HepG2 (cell line): ENCODE results near the gene HINT1. TPM values are rescaled to one million over a fixed set of nuclear protein-coding genes. Genes with fewer than 3 reads are reported as not detected.

ENCODE experiments used
- KDM1A ChIP-seq: IDR thresholded peaks from 2 replicates; pipeline ENCODE4 v1.6.1; 2016; ENCODE audit warnings: missing compliant biosample characterization
- NONO ChIP-seq, 2 experiments: fragments of 450-650 bp in 1 of 2; sonication (generic) in 1 of 2; formaldehyde crosslinking in 1 of 2; IDR thresholded peaks in 1 of 2; conservative IDR thresholded peaks in 1 of 2; 2 replicates each; pipeline versions ENCODE4 v1.6.1 to v1.8.0; 2017 to 2022; ENCODE audit warnings: mild to moderate bottlenecking in 1 of 2, missing genetic modification reagents in 1 of 2, moderate library complexity in 1 of 2
- ZMYM3 ChIP-seq: sonication (generic); formaldehyde crosslinking; IDR thresholded peaks from 2 replicates; pipeline ENCODE4 v1.5.1; 2020; ENCODE audit warnings: mild to moderate bottlenecking, missing genetic modification reagents
- ZNF253 ChIP-seq: sonication (generic); formaldehyde crosslinking; IDR thresholded peaks from 2 replicates; pipeline ENCODE4 v1.8.0; 2022; ENCODE audit warnings: mild to moderate bottlenecking, missing genetic modification reagents, borderline replicate concordance
- ZNF34 ChIP-seq: sonication (generic); formaldehyde crosslinking; IDR thresholded peaks from 2 replicates; pipeline ENCODE4 v1.4.0; 2020; ENCODE audit warnings: mild to moderate bottlenecking, missing genetic modification reagents, borderline replicate concordance
- ZNF605 ChIP-seq: sonication (generic); formaldehyde crosslinking; IDR thresholded peaks from 2 replicates; pipeline ENCODE4 v1.8.0; 2022; ENCODE audit warnings: mild to moderate bottlenecking, missing genetic modification reagents
- ZNF749 ChIP-seq: sonication (generic); formaldehyde crosslinking; IDR thresholded peaks from 2 replicates; pipeline ENCODE4 v1.8.0; 2022; ENCODE audit warnings: mild to moderate bottlenecking, missing genetic modification reagents, moderate library complexity, borderline replicate concordance
- polyA plus RNA-seq, 8 experiments: library from polyadenylated mRNA; depleted of rRNA in 3 of 8; stranded (reverse) in 7 of 8; unstranded in 1 of 8; fragments of >200 nt; fragmentation: Illumina TruSeq in 4 of 8; extraction: Trizol in 4 of 8; gene quantifications; 2 replicates each; pipeline versions ENCODE4 v1.2.1 to v1.2.3, GENCODE V29; 2011 to 2016; ENCODE audit warnings: low read depth in 4 of 8, missing spikeins in 1 of 8, mixed read lengths in 1 of 8; ENCODE audit not compliant: insufficient read depth in 1 of 8
- total RNA-seq, 5 experiments: library from RNA; depleted of rRNA; stranded (reverse); fragments of >200 nt; fragmentation: Illumina TruSeq; extraction: Trizol; gene quantifications; 2 replicates each; pipeline ENCODE4 v1.2.3, GENCODE V29; 2016; ENCODE audit warnings: low read depth in 1 of 5
- TF ChIP-seq, protein P1 (sequence below): IDR thresholded peaks from 2 replicates; pipeline ENCODE4 v1.6.1; 2016; ENCODE audit warnings: low read depth, missing genetic modification reagents, missing compliant biosample characterization
- TF ChIP-seq, protein P2 (sequence below): sonication (generic); formaldehyde crosslinking; IDR thresholded peaks from 2 replicates; pipeline ENCODE4 v1.9.0; 2021; ENCODE audit warnings: missing genetic modification reagents, mild to moderate bottlenecking, borderline replicate concordance
- TF ChIP-seq, protein P3 (sequence below): sonication (generic); formaldehyde crosslinking; IDR thresholded peaks from 2 replicates; pipeline ENCODE4 v1.4.0; 2020; ENCODE audit warnings: low read depth, mild to moderate bottlenecking, missing genetic modification reagents
- TF ChIP-seq, protein P4 (sequence below): sonication (generic); formaldehyde crosslinking; IDR thresholded peaks from 2 replicates; pipeline ENCODE4 v1.8.1; 2023; ENCODE audit warnings: mild to moderate bottlenecking, missing genetic modification reagents

HINT1 gene
- total and polyA plus RNA-seq, 2 of the 13 experiments (the other 11 are each of a cell fraction or from before 2014, with no cell fraction given) = 428 to 997 TPM

DNA sequence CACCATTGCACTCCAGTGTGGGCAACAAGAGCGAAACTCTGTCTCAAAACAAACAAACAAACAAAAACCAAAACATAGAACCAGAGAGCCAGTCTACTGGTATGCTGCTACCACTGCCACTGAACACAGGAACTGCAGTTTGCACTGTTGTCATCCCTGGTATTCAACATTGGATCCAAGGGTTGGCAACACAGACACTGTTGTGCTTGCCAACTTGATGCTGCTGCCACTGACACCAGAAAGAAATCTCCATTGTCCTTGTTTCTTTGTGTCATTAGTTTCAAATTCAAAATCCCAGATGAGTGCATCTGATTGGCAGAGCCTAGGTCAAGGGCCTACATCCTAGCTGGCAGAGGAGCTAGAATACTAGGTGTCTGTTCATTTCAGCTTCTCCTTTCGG lies 16.2 kb downstream of the HINT1 start (continued):
- TF ChIP-seq, protein P1, sequence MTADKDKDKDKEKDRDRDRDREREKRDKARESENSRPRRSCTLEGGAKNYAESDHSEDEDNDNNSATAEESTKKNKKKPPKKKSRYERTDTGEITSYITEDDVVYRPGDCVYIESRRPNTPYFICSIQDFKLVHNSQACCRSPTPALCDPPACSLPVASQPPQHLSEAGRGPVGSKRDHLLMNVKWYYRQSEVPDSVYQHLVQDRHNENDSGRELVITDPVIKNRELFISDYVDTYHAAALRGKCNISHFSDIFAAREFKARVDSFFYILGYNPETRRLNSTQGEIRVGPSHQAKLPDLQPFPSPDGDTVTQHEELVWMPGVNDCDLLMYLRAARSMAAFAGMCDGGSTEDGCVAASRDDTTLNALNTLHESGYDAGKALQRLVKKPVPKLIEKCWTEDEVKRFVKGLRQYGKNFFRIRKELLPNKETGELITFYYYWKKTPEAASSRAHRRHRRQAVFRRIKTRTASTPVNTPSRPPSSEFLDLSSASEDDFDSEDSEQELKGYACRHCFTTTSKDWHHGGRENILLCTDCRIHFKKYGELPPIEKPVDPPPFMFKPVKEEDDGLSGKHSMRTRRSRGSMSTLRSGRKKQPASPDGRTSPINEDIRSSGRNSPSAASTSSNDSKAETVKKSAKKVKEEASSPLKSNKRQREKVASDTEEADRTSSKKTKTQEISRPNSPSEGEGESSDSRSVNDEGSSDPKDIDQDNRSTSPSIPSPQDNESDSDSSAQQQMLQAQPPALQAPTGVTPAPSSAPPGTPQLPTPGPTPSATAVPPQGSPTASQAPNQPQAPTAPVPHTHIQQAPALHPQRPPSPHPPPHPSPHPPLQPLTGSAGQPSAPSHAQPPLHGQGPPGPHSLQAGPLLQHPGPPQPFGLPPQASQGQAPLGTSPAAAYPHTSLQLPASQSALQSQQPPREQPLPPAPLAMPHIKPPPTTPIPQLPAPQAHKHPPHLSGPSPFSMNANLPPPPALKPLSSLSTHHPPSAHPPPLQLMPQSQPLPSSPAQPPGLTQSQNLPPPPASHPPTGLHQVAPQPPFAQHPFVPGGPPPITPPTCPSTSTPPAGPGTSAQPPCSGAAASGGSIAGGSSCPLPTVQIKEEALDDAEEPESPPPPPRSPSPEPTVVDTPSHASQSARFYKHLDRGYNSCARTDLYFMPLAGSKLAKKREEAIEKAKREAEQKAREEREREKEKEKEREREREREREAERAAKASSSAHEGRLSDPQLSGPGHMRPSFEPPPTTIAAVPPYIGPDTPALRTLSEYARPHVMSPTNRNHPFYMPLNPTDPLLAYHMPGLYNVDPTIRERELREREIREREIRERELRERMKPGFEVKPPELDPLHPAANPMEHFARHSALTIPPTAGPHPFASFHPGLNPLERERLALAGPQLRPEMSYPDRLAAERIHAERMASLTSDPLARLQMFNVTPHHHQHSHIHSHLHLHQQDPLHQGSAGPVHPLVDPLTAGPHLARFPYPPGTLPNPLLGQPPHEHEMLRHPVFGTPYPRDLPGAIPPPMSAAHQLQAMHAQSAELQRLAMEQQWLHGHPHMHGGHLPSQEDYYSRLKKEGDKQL (CRISPR knock-in tag) = no peak
- TF ChIP-seq ZNF34 (CRISPR knock-in tag) (no peak), ZNF749 (no peak), NONO (IDR thresholded peaks at IDR 0.05) (no peak), NONO (CRISPR knock-in tag; conservative IDR thresholded peaks at IDR 0.05) (no peak), ZNF605 (CRISPR knock-in tag) (no peak), KDM1A (CRISPR knock-in tag) (no peak), ZNF253 (CRISPR knock-in tag) (no peak), ZMYM3 (CRISPR knock-in tag) (no peak)
- TF ChIP-seq, protein P2, sequence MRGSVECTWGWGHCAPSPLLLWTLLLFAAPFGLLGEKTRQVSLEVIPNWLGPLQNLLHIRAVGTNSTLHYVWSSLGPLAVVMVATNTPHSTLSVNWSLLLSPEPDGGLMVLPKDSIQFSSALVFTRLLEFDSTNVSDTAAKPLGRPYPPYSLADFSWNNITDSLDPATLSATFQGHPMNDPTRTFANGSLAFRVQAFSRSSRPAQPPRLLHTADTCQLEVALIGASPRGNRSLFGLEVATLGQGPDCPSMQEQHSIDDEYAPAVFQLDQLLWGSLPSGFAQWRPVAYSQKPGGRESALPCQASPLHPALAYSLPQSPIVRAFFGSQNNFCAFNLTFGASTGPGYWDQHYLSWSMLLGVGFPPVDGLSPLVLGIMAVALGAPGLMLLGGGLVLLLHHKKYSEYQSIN (CRISPR knock-in tag) = no peak
- TF ChIP-seq, protein P3, sequence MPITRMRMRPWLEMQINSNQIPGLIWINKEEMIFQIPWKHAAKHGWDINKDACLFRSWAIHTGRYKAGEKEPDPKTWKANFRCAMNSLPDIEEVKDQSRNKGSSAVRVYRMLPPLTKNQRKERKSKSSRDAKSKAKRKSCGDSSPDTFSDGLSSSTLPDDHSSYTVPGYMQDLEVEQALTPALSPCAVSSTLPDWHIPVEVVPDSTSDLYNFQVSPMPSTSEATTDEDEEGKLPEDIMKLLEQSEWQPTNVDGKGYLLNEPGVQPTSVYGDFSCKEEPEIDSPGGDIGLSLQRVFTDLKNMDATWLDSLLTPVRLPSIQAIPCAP (CRISPR knock-in tag) = no peak
- TF ChIP-seq, protein P4, sequence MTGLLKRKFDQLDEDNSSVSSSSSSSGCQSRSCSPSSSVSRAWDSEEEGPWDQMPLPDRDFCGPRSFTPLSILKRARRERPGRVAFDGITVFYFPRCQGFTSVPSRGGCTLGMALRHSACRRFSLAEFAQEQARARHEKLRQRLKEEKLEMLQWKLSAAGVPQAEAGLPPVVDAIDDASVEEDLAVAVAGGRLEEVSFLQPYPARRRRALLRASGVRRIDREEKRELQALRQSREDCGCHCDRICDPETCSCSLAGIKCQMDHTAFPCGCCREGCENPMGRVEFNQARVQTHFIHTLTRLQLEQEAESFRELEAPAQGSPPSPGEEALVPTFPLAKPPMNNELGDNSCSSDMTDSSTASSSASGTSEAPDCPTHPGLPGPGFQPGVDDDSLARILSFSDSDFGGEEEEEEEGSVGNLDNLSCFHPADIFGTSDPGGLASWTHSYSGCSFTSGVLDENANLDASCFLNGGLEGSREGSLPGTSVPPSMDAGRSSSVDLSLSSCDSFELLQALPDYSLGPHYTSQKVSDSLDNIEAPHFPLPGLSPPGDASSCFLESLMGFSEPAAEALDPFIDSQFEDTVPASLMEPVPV (CRISPR knock-in tag) = no peak
